Measurements from ENCODE around the gene BABAM2.

Gene BABAM2

GRCh38 chr2:28377984-28378678 is 487.6 kb downstream of the BABAM2 start:
- H3K36me3 ChIP-seq (replicated peaks): no peaks in the 10 kb centered on the region
- H3K27me3 ChIP-seq (ENCODE audit: low read depth): 0 out of 2 replicates have a peak, but pooled peaks cover 3% of the 10 kb centered on the region
- in situ Hi-C loops (cut with MboI; ENCODE audit: low sequenced_read_pairs): no loop called here
- H3K9me3 ChIP-seq: no peaks in the 10 kb centered on the region
- no peaks in the 10 kb centered on the region for H3K4me1 ChIP-seq
- H3K4me3 ChIP-seq: no peak overlapping the region
- no peak for DNase-seq (ENCODE audit: low spot score in 2 of 2)

DNA sequence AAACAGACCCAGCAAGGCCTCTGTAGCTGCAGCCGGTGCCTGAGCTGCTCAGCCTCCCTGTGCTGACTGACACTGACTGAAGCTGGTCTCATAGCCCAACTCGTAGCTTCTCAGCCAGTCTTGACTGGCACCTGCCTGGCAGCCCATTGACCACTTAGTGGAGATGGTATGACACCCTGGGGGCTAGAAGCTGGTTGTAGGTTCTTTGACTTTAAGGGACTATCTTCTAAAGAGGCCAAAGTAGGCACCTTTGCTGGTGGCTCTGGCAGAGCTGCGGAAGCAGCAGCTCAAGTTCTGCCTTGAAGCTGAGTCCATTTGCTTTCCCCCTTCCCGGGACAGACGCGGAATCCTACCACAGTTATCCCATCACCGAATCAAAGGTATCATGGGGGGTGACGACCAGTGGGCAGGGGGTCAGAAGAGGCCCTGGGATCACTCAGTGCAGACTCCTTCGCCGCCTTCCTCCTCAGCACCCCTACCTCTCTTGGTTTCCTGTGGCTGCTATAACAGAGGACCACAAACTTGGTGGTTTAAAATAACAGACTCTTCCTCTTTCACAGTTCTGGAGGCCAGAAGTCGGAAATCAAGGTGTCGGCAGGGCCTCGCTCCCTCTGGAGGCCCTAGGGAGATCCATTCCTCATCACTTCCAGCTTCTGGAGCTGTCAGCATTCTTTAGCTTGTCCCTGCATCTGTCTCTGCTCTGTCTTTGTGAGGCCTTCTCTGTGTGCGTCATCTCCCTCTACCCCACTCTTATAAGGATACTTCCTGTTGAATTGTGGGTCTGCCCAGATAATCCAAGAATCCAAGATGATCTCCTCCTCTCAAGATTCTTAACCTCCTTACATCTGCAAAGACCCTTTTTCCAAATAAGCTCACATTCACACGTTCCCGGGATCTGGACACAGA is 488.4 kb downstream of the BABAM2 start:
- in situ Hi-C loops (cut with MboI; ENCODE audit: low sequenced_read_pairs): no loop called here
- no peaks in the 10 kb centered on the region for H3K4me1 ChIP-seq
- DNase-seq (ENCODE audit: low spot score in 2 of 2): no peak
- no peaks in the 10 kb centered on the region for H3K27me3 ChIP-seq (ENCODE audit: low read depth)
- H3K9me3 ChIP-seq: no peaks in the 10 kb centered on the region
- H3K4me3 ChIP-seq: no peak overlapping the region
- H3K36me3 ChIP-seq (replicated peaks): no peaks in the 10 kb centered on the region

- DNase-seq (ENCODE audit: low spot score in 2 of 2): no peak
- in situ Hi-C loops (cut with MboI; ENCODE audit: low sequenced_read_pairs): no loop called here
- Histone ChIP-seq H3K27me3 (ENCODE audit: low read depth) (no peaks in the 10 kb centered on the region), H3K4me1 (no peaks in the 10 kb centered on the region), H3K36me3 (replicated peaks) (no peaks in the 10 kb centered on the region), H3K4me3 (no peak overlapping the region), H3K9me3 (no peaks in the 10 kb centered on the region)
Observed at GRCh38 chr2:28380219-28380618, 489.7 kb downstream of the BABAM2 start.

DNA sequence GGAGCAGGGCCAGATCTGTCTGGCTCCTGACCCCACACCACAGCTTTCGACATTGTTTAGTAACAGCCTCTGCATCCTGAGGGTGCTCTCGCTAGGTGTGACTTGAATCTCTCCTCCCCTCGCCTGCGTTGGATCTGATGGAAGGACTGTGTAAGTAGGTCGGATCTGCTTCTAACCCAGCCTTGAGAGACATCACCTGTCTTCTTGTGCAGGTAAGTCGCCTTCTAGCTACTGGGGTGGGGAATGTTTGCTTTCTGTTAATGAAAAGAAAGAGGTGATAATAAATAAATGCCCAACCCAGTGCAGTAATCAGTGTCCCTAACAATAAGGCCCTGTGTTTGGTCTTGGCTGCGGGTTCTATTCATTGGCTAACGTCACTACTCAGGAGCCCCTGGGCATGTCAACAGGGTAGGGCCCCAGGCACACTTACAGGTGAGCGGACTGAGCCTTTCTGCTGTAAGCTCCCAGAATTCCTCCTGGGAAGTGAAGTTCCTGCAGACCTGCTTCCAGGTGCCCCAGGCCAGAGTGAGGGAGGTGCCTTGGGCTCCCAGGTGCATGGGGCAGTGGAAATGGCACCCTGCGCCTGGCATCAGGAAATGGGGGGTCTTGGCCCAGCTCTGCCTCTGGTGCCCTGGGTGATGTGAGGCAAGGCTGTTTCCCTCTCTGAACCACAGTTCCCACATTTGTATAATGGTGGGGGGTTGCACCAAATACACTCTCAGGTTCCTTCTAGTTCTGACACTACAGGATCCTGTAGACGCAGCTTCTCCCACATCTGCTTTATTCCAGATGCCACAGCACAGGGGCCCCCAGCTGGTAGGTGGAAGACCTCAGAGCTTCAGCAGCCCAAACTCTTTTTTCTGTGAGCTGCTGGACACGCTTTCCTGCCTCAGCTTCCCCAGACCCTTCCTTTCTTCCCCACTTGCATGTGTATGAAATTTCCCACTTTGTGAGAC is 491.0 kb downstream of the BABAM2 start:
- in situ Hi-C loops (cut with MboI; ENCODE audit: low sequenced_read_pairs): no loop called here

GRCh38 chr2:28382755-28383154 is 492.2 kb downstream of the BABAM2 start:
- H3K4me3 ChIP-seq: no peak overlapping the region
- no peaks in the 10 kb centered on the region for H3K36me3 ChIP-seq (replicated peaks)
- in situ Hi-C loops (cut with MboI; ENCODE audit: low sequenced_read_pairs): no loop called here
- H3K4me1 ChIP-seq: no peaks in the 10 kb centered on the region
- no peaks in the 10 kb centered on the region for H3K9me3 ChIP-seq
- H3K27me3 ChIP-seq (ENCODE audit: low read depth): no peaks in the 10 kb centered on the region
- no peak for DNase-seq (ENCODE audit: low spot score in 2 of 2)

More for the DNA sequence above, 491.0 kb downstream of the BABAM2 start:
- Histone ChIP-seq H3K36me3 (replicated peaks) (no peaks in the 10 kb centered on the region), H3K9me3 (no peaks in the 10 kb centered on the region), H3K27me3 (ENCODE audit: low read depth) (no peaks in the 10 kb centered on the region), H3K4me3 (no peak overlapping the region), H3K4me1 (no peaks in the 10 kb centered on the region)
- no peak for DNase-seq (ENCODE audit: low spot score in 2 of 2)

DNA sequence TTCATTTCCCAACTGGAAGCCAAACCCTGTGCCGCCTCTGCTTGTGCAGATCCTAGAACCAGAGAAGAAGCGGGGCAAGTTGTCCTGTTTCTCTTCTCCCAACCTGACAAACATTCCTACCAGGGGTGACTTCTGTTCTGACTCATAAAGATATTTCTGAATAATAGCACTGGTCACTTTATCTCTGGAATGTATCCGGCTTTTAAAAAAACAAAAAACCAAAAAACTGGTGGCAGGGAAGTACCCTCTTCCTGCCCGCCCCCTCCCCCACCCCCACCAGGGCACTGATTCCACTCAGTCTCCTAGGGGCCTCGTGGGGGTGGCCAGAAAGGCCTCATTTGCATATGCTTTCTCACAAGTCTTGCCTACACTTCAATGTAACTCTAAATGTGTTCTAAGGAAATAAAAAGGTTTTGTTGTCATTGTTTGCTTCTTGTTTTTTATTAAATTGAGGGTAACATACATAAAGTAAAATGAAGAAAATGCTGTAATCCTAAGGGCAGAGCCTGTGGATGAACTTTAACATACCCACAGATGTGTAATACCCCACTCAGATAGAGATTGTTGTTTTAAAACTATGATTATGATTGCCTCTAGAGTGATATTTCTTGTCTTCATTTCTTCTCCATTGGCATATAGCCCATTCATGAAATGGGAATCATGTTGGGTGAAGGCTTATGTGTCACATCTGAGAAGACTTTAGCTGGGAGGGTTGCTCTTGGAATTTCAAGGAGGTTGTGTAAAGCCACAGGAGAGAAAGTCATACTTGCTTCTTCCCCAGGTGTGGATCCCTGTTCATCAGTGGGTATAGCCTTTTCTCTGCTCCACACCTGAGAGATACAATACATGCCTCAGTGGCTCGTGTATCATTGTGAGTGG is 496.8 kb downstream of the BABAM2 start:
- no peaks in the 10 kb centered on the region for H3K27me3 ChIP-seq (ENCODE audit: low read depth)
- in situ Hi-C loops (cut with MboI; ENCODE audit: low sequenced_read_pairs): no loop called here

More for the DNA sequence above, 496.8 kb downstream of the BABAM2 start:
- DNase-seq (ENCODE audit: low spot score in 2 of 2): no peak
- Histone ChIP-seq H3K4me1 (peaks cover 7% of the 10 kb centered on the region), H3K36me3 (replicated peaks) (no peaks in the 10 kb centered on the region), H3K9me3 (no peaks in the 10 kb centered on the region), H3K4me3 (no peak overlapping the region)
